ENCODE measurements around the gene CSK. TPM values are rescaled to one million over a fixed set of nuclear protein-coding genes. Genes with fewer than 3 reads are reported as not detected.

Gene CSK
- total RNA-seq, 1 experiment from 2014 or later = 49.2 TPM

DNA sequence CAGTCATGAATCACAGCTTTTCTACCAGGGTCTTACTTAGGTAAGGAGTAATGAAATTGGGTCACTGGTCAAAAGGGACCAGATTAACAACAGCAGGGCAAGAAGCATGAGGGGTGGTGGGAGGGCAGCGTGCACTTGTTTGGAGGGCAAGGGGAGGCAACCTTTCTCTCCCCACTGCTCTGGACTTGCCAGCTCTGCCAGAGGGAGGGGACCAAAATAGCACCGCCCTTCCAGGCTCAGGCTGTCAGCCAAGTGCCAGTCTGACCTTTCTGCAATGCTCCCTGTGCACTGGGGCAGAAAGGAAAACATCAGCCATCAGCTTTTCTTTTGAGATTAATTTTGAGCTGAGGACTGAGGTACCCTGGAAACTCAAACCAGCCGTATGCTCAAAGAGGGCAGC is 65.6 kb downstream of the CSK start:
- no CpG with 5 or more reads among the region's 3 CpGs for WGBS (ENCODE audit: extremely low coverage, insufficient read length, low lambda C conversion rate)
- Histone ChIP-seq H3K27me3 (ENCODE audit: insufficient read depth, low read length) (no peaks in the 10 kb centered on the region), H4K91ac (ENCODE audit: insufficient read length, low read depth, low read length) (no peak overlapping the region), H4K5ac (ENCODE audit: insufficient read length, low read depth, low read length) (no peak overlapping the region), H3K4ac (ENCODE audit: low read depth, low read length) (no peak overlapping the region), H2BK20ac (ENCODE audit: low read depth, low read length, poor library complexity, severe bottlenecking) (no peak overlapping the region), H3K14ac (ENCODE audit: insufficient read depth, low read length) (no peak overlapping the region), H2BK12ac (ENCODE audit: insufficient read length, low read depth, low read length) (no peak overlapping the region), H4K8ac (replicated peaks; ENCODE audit: insufficient read length, low read depth, low read length) (no peak overlapping the region), H3K18ac (ENCODE audit: insufficient read length, low read depth, low read length) (no peak overlapping the region), H3K79me2 (ENCODE audit: insufficient read depth, low read length) (no peaks in the 10 kb centered on the region), H3K27ac (ENCODE audit: insufficient read length, low read depth, low read length) (no peak overlapping the region), H3K9ac (ENCODE audit: extremely low read depth, insufficient read length, low read length) (no peak overlapping the region), H2AFZ (ENCODE audit: low read length) (no peak overlapping the region), H2AK5ac (ENCODE audit: insufficient read length, low read length) (no peak overlapping the region), H3K23me2 (ENCODE audit: insufficient read length, low read depth, low read length, poor library complexity, severe bottlenecking) (peaks cover 6% of the 10 kb centered on the region), H4K20me1 (ENCODE audit: control insufficient read depth, insufficient read depth, insufficient read length) (no peaks in the 10 kb centered on the region), H3K9me3 (ENCODE audit: control insufficient read depth, low read depth, low read length) (no peaks in the 10 kb centered on the region), H2BK120ac (ENCODE audit: low read depth, low read length, poor library complexity, severe bottlenecking) (no peak overlapping the region), H2BK5ac (ENCODE audit: insufficient read length, low read length) (no peak overlapping the region), H2BK15ac (ENCODE audit: low read depth, low read length) (no peak overlapping the region), H3K4me2 (ENCODE audit: insufficient read depth, insufficient read length, low read length) (no peak overlapping the region), H3K23ac (ENCODE audit: insufficient read length, low read depth, low read length) (no peak overlapping the region), H3K79me1 (ENCODE audit: insufficient read depth, low read depth, low read length, poor library complexity, severe bottlenecking) (no peaks in the 10 kb centered on the region), H3K56ac (ENCODE audit: insufficient read length, low read depth, low read length) (no peak overlapping the region), H3T11ph (ENCODE audit: low read length) (no peak overlapping the region), H3K4me1 (ENCODE audit: insufficient read depth, low read length) (no peaks in the 10 kb centered on the region; the same call in 1 of the 2 replicates)
- Mint-ChIP-seq H3K9me3 (no peaks in the 10 kb centered on the region), H3K4me3 (no peak overlapping the region), H3K4me1 (peaks cover 7 to 14% of the 10 kb centered on the region in 2 experiments), H3K27me3 (ENCODE audit: low read depth) (no peaks in the 10 kb centered on the region), H3K27ac (no peak overlapping the region), H3K36me3 (ENCODE audit: insufficient read depth in 1 of 3, low read depth in 3 of 3) (peaks cover 11 to 60% (median 44%) of the 10 kb centered on the region in 3 experiments)
- no peak for DNase-seq
- TF ChIP-seq, protein P1, sequence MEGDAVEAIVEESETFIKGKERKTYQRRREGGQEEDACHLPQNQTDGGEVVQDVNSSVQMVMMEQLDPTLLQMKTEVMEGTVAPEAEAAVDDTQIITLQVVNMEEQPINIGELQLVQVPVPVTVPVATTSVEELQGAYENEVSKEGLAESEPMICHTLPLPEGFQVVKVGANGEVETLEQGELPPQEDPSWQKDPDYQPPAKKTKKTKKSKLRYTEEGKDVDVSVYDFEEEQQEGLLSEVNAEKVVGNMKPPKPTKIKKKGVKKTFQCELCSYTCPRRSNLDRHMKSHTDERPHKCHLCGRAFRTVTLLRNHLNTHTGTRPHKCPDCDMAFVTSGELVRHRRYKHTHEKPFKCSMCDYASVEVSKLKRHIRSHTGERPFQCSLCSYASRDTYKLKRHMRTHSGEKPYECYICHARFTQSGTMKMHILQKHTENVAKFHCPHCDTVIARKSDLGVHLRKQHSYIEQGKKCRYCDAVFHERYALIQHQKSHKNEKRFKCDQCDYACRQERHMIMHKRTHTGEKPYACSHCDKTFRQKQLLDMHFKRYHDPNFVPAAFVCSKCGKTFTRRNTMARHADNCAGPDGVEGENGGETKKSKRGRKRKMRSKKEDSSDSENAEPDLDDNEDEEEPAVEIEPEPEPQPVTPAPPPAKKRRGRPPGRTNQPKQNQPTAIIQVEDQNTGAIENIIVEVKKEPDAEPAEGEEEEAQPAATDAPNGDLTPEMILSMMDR (conservative IDR thresholded peaks at IDR 0.05) = no peak

Measured in H9 (cell line).